H1 (cell line): ENCODE data around the gene BIRC7. TPM values are rescaled to one million over a fixed set of nuclear protein-coding genes. Genes with fewer than 3 reads are reported as not detected.

Experiments
- CTCF ChIA-PET: fragments of 300-600 bp; sonication (Branson Sonifier 250); formaldehyde crosslinking; loops from one replicate; lab custom pipeline; 2021; ENCODE audit not compliant: partially characterized antibody; lab: Charles Lee
- POLR2A ChIA-PET: fragments of 300-600 bp; sonication (Branson Sonifier 250); formaldehyde crosslinking; loops from one replicate; lab custom pipeline; 2021; ENCODE audit warnings: inconsistent platforms; ENCODE audit not compliant: partially characterized antibody; lab: Charles Lee
- DNase-seq, 2 experiments: peaks; one replicate each; pipeline versions ENCODE4 v3.0.0 to v3.0.0-alpha.2; 2010 to 2022; ENCODE audit warnings: low spot score in 2 of 2, low read depth in 1 of 2, mixed read lengths in 1 of 2
- FAIRE-seq: peaks from 2 replicates; lab custom pipeline; 2011; peaks lifted over from hg19 to GRCh38; lab: Jason Lieb, UNC
- H2AFZ ChIP-seq: 2 replicates; pipeline ENCODE4 v1.8.1; 2012; ENCODE audit warnings: low read length, inconsistent platforms
- H2AK5ac ChIP-seq: 2 replicates; pipeline ENCODE4 v1.6.1; 2013; ENCODE audit warnings: low read depth, low read length
- H2BK120ac ChIP-seq: replicated peaks from 2 replicates; pipeline ENCODE3; 2013; ENCODE audit warnings: low read depth, low read length, inconsistent platforms
- H2BK12ac ChIP-seq: 2 replicates; pipeline ENCODE4 v1.6.1; 2013; ENCODE audit warnings: low read depth, low read length
- H2BK15ac ChIP-seq: 2 replicates; pipeline ENCODE4 v1.6.1; 2013; ENCODE audit warnings: low read length
- H2BK20ac ChIP-seq: 2 replicates; pipeline ENCODE4 v1.6.1; 2013; ENCODE audit warnings: low read length
- H2BK5ac ChIP-seq: 2 replicates; pipeline ENCODE4 v1.6.1; 2013; ENCODE audit warnings: low read depth, low read length
- H3K14ac ChIP-seq: 2 replicates; pipeline ENCODE4 v1.6.1; 2013; ENCODE audit warnings: inconsistent platforms; ENCODE audit not compliant: insufficient read length
- H3K18ac ChIP-seq: 2 replicates; pipeline ENCODE4 v1.6.1; 2013; ENCODE audit warnings: low read length; ENCODE audit errors: extremely low read depth
- H3K23ac ChIP-seq: 2 replicates; pipeline ENCODE4 v1.6.1; 2013; ENCODE audit warnings: inconsistent platforms; ENCODE audit not compliant: insufficient read length
- H3K23me2 ChIP-seq: 2 replicates; pipeline ENCODE4 v1.6.1; 2013; ENCODE audit warnings: low read depth, low read length
- H3K27ac ChIP-seq: 2 replicates; pipeline ENCODE4 v1.6.1; 2011; ENCODE audit warnings: low read depth, low read length, inconsistent platforms
- H3K27me3 ChIP-seq, 4 experiments: replicated peaks in 1 of 4; 1 replicate in 1 of 4; 2 replicates in 3 of 4; pipeline versions ENCODE4 v1.6.1 to v1.8.1; 2011 to 2013; ENCODE audit warnings: low read length in 3 of 4, mild to moderate bottlenecking in 3 of 4, inconsistent platforms in 2 of 4, mixed read lengths in 2 of 4, moderate library complexity in 1 of 4; ENCODE audit not compliant: control insufficient read depth in 3 of 4, insufficient read depth in 3 of 4; ENCODE audit errors: extremely low read depth in 1 of 4
- H3K36me3 ChIP-seq, 4 experiments: 2 replicates each; pipeline versions ENCODE4 v1.6.1 to v1.8.1; 2011 to 2013; ENCODE audit warnings: mild to moderate bottlenecking in 4 of 4, low read length in 3 of 4, moderate library complexity in 2 of 4, control low read depth in 1 of 4, inconsistent platforms in 1 of 4; ENCODE audit not compliant: insufficient read depth in 4 of 4, control insufficient read depth in 2 of 4
- H3K4ac ChIP-seq: replicated peaks from 2 replicates; pipeline ENCODE3; 2013; ENCODE audit warnings: low read length, low read depth, mixed read lengths, inconsistent platforms; ENCODE audit not compliant: insufficient read length
- H3K4me1 ChIP-seq, 4 experiments: replicated peaks in 1 of 4; 1 replicate in 1 of 4; 2 replicates in 3 of 4; pipeline versions ENCODE4 v1.6.1 to v1.8.1; 2011 to 2013; ENCODE audit warnings: low read length in 3 of 4, inconsistent platforms in 2 of 4, mixed read lengths in 1 of 4; ENCODE audit not compliant: insufficient read depth in 4 of 4, control insufficient read depth in 3 of 4
- H3K4me2 ChIP-seq, 2 experiments: 2 replicates each; pipeline versions ENCODE4 v1.6.1 to v1.8.1; 2011 to 2013; ENCODE audit warnings: low read depth in 2 of 2, low read length in 2 of 2, control low read depth in 1 of 2, inconsistent platforms in 1 of 2, mild to moderate bottlenecking in 1 of 2; ENCODE audit not compliant: insufficient read depth in 1 of 2
- H3K4me3 ChIP-seq, 4 experiments: fragments of 200-600, 300-600 bp in 1 of 4; sonication (generic), shearing (Covaris generic), sonication (Bioruptor Twin) in 1 of 4; 2 replicates each; pipeline versions ENCODE4 v1.5.1 to v1.8.1; 2011 to 2016; ENCODE audit warnings: low read length in 4 of 4, low read depth in 3 of 4, control low read depth in 2 of 4, inconsistent platforms in 2 of 4, mild to moderate bottlenecking in 2 of 4, mixed read lengths in 1 of 4, moderate library complexity in 1 of 4; ENCODE audit not compliant: insufficient read depth in 2 of 4; ENCODE audit errors: extremely low read depth in 1 of 4
- H3K56ac ChIP-seq: replicated peaks from 2 replicates; pipeline ENCODE3; 2013; ENCODE audit warnings: low read depth, mild to moderate bottlenecking, mixed read lengths, low read length, inconsistent platforms; ENCODE audit not compliant: insufficient read length
- H3K79me1 ChIP-seq: 2 replicates; pipeline ENCODE4 v1.6.1; 2013; ENCODE audit warnings: low read depth, low read length, control low read depth
- H3K79me2 ChIP-seq, 2 experiments: 2 replicates each; pipeline versions ENCODE4 v1.6.1 to v1.8.1; 2012 to 2013; ENCODE audit warnings: low read length in 2 of 2, mild to moderate bottlenecking in 2 of 2, inconsistent platforms in 1 of 2; ENCODE audit not compliant: insufficient read depth in 2 of 2, control insufficient read depth in 1 of 2
- H3K9ac ChIP-seq, 4 experiments: replicated peaks in 1 of 4; 1 replicate in 1 of 4; 2 replicates in 3 of 4; pipeline versions ENCODE4 v1.6.1 to v1.8.1; 2011 to 2013; ENCODE audit warnings: low read depth in 3 of 4, low read length in 3 of 4, control low read depth in 2 of 4, mild to moderate bottlenecking in 2 of 4, moderate library complexity in 2 of 4, inconsistent platforms in 1 of 4; ENCODE audit errors: extremely low read depth in 1 of 4
- H3K9me3 ChIP-seq, 2 experiments: 2 replicates each; pipeline versions ENCODE4 v1.6.1 to v1.8.1; 2012 to 2013; ENCODE audit warnings: mild to moderate bottlenecking in 2 of 2, moderate library complexity in 2 of 2, control low read depth in 1 of 2, inconsistent platforms in 1 of 2, low read depth in 1 of 2, low read length in 1 of 2, mixed read lengths in 1 of 2; ENCODE audit not compliant: insufficient read depth in 2 of 2
- H4K20me1 ChIP-seq, 2 experiments: replicated peaks in 1 of 2; 2 replicates each; pipeline versions ENCODE3 to v1.8.1; 2011 to 2013; ENCODE audit warnings: inconsistent platforms in 2 of 2, low read length in 2 of 2, mild to moderate bottlenecking in 1 of 2; ENCODE audit not compliant: insufficient read depth in 2 of 2, control insufficient read depth in 1 of 2
- H4K5ac ChIP-seq: 2 replicates; pipeline ENCODE4 v1.6.1; 2013; ENCODE audit warnings: low read length, low read depth, mixed read lengths, inconsistent platforms; ENCODE audit not compliant: insufficient read length
- H4K8ac ChIP-seq: 2 replicates; pipeline ENCODE4 v1.8.0; 2013; ENCODE audit warnings: mild to moderate bottlenecking, moderate library complexity, low read length, inconsistent platforms; ENCODE audit not compliant: insufficient read depth; ENCODE audit errors: extremely low read depth
- H4K91ac ChIP-seq: replicated peaks from 2 replicates; pipeline ENCODE3; 2013; ENCODE audit warnings: low read length, mixed read lengths, inconsistent platforms; ENCODE audit not compliant: insufficient read length
- ASH2L ChIP-seq: fragments of 200-600, 300-600 bp; sonication (generic); IDR thresholded peaks from one replicate; pipeline ENCODE4 v1.7.1; 2017; ENCODE audit warnings: low read length
- HDAC2 ChIP-seq, 2 experiments: fragments of 300-600 bp in 1 of 2; sonication (generic) in 1 of 2; IDR thresholded peaks; 2 replicates each; pipeline ENCODE4 v1.6.1; 2011 to 2012; ENCODE audit warnings: low read depth in 2 of 2, low read length in 2 of 2, mild to moderate bottlenecking in 2 of 2, moderate library complexity in 2 of 2, borderline replicate concordance in 1 of 2, inconsistent platforms in 1 of 2
- MAFK ChIP-seq: IDR thresholded peaks from 2 replicates; pipeline ENCODE4 v1.6.1; 2012; ENCODE audit warnings: low read depth, mild to moderate bottlenecking, improper control_type of control experiment, low read length
- RAD21 ChIP-seq, 2 experiments: IDR thresholded peaks in 1 of 2; conservative IDR thresholded peaks in 1 of 2; 2 replicates each; pipeline ENCODE4 v1.6.1; 2011; ENCODE audit warnings: low read depth in 2 of 2, low read length in 2 of 2, improper control_type of control experiment in 1 of 2, inconsistent platforms in 1 of 2, mild to moderate bottlenecking in 1 of 2, moderate library complexity in 1 of 2
- WGBS, 2 experiments: shearing (Covaris generic) in 1 of 2; methylation state at CpG; one replicate each; pipeline versions ENCODE4 v1.1.6 to v1.1.7; 2013 to 2015; ENCODE audit warnings: low lambda C conversion rate in 2 of 2, mixed read lengths in 2 of 2, inconsistent platforms in 1 of 2, low coverage in 1 of 2, missing lambda C conversion rate in 1 of 2; ENCODE audit not compliant: insufficient replicate concordance in 2 of 2, insufficient coverage in 1 of 2, insufficient read length in 1 of 2; ENCODE audit errors: extremely low coverage in 1 of 2, missing lambda C conversion rate in 1 of 2; 5-methylcytosine and 5-hydroxymethylcytosine counted together
- polyA plus RNA-seq, 7 experiments: library from polyadenylated mRNA; depleted of rRNA in 3 of 7; stranded (reverse) in 5 of 7; unstranded in 2 of 7; fragments of >200 nt in 5 of 7; fragments of 200-250 nt in 2 of 7; gene quantifications; 1 replicate in 5 of 7; 2 replicates in 1 of 7; 4 replicates in 1 of 7; pipeline versions ENCODE4 v1.2.1 to v1.2.3, GENCODE V29; 2011 to 2013; ENCODE audit warnings: missing spikeins in 2 of 7, mixed read lengths in 2 of 7
- total RNA-seq: library from RNA; stranded (reverse); fragmentation: NEBNext Ultra II Directional; extraction: Animal tissue kit (Norgen Biotek cat#: 25700); gene quantifications from 2 replicates; pipeline ENCODE4 v1.2.1, GENCODE V29; 2021

Gene BIRC7
- total and polyA plus RNA-seq, 2 of the 8 experiments (the other 6 are each of a cell fraction or from before 2014, with no cell fraction given) = 0.11 to 0.41 TPM

DNA sequence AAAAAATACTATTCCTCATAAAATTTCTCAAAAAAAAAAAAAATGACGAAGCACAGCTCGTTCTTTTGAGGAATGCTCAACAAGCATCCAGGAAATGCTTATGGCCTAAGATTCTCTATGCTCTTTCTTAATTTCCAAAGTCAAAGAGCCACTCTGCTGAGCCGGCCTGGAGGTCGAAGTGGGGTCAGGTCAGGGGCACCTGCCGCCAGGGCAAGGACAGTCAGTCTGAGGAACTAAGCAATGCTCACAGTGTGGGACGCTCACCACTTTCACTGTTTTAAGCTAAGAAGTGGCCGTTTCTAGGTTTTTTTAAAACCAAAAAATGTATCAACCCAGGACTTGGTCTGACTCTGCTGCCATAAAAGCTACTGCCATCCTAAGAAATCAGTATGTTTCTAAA is 37.1 kb upstream of the BIRC7 start:
- Histone ChIP-seq H4K5ac (no peak overlapping the region), H3K23me2 (no peaks in the 10 kb centered on the region), H3K23ac (no peak overlapping the region), H3K4me1 (peaks cover 0 to 2% (median 0%) of the 10 kb centered on the region in 4 experiments; a peak in 3 of 7 replicates), H3K14ac (no peak overlapping the region), H2BK5ac (no peak overlapping the region), H2BK12ac (no peak overlapping the region), H3K56ac (no peak overlapping the region), H3K9me3 (no peaks in the 10 kb centered on the region), H4K20me1 (peaks cover 28 to 54% of the 10 kb centered on the region in 2 experiments), H3K79me1 (peaks cover 16% of the 10 kb centered on the region), H3K4me2 (no peak overlapping the region), H3K4me3 (no peak overlapping the region), H3K9ac (no peak overlapping the region), H3K27me3 (no peaks in the 10 kb centered on the region), H4K91ac (no peak overlapping the region), H4K8ac (no peak overlapping the region), H3K4ac (no peak overlapping the region), H2AFZ (no peak overlapping the region), H3K36me3 (peaks cover 18 to 43% (median 23%) of the 10 kb centered on the region in 4 experiments), H3K79me2 (peaks cover 16 to 75% of the 10 kb centered on the region in 2 experiments), H3K18ac (no peak overlapping the region), H2BK120ac (no peak overlapping the region), H3K27ac (no peak overlapping the region), H2BK15ac (no peak overlapping the region), H2BK20ac (no peak overlapping the region), H2AK5ac (no peak overlapping the region)
- no peak for DNase-seq
- no peak for FAIRE-seq
- POLR2A ChIA-PET = interaction anchor here (0.6 to 3.2 kb wide), 3 partner anchors 13 to 627 kb away, joined by 3 to 14 read pairs (median 3); no protein-coding TSS in a partner anchor
- WGBS, 2 experiments = 88% methylated on average over 7 of the region's 7 CpGs; no CpG with 5 or more reads in 1 of the 2 experiments
- TF ChIP-seq RAD21 (IDR thresholded peaks at IDR 0.05 in 1 of 2, conservative IDR thresholded peaks at IDR 0.05 in 1 of 2; ENCODE audit: low read depth in 2 of 2, low read length in 2 of 2) = no peak
- no peak for TF ChIP-seq HDAC2 (IDR thresholded peaks at IDR 0.05; ENCODE audit: borderline replicate concordance in 1 of 2, low read depth in 2 of 2, low read length in 2 of 2)
- TF ChIP-seq MAFK = no peak
- no peak for TF ChIP-seq ASH2L
- CTCF ChIA-PET = interaction anchor here (0.6 to 7.1 kb wide), 10 partner anchors 8 to 142 kb away, joined by 3 to 49 read pairs (median 4); no protein-coding TSS in a partner anchor
